Measurements from ENCODE around the gene PABPN1. TPM values are rescaled to one million over a fixed set of nuclear protein-coding genes. Genes with fewer than 3 reads are reported as not detected.

PABPN1 gene
- polyA plus RNA-seq, 1 experiment, result 119 TPM

DNA sequence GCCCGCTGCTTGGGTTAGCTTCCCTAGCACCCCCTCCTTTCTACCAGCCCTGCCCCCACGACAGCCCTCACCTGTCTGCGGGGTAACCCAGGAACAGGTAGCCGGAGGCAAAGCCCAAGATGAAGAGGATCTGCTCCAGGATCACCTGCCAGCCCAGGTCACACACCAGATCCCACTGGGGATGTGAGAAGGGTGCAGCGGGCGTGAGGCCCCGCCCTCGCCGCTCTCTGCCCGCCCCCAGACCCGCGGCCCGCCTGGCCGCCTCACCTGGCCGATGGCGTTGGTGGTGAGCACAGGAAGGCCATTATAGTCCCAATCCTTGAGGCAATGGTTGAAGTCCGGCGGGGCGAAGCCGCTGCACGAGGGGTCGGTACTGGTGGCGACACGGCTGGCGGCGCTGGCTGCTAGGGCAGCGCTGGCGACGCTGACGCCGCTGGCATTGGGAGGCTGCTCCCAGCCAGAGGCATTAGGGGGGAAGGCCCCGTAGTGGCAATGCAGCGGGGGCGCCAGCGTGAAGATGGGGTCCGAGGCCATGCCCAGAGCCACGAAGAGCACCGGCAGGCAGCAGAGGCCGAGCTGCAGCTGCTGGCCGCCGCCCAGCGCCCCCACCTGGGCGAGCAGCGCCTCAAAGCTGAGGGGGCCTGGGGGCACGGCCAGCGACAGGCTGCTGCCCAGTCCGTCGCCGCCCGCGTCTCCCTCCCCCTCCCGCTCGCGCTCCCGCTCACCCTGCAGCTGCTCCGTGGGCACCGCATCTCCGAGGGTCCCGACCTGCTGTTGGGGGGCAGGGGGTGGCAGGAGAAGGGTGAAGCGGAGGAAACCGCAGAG, 30.6 kb downstream of the PABPN1 start:
- TF ChIP-seq, protein P1, sequence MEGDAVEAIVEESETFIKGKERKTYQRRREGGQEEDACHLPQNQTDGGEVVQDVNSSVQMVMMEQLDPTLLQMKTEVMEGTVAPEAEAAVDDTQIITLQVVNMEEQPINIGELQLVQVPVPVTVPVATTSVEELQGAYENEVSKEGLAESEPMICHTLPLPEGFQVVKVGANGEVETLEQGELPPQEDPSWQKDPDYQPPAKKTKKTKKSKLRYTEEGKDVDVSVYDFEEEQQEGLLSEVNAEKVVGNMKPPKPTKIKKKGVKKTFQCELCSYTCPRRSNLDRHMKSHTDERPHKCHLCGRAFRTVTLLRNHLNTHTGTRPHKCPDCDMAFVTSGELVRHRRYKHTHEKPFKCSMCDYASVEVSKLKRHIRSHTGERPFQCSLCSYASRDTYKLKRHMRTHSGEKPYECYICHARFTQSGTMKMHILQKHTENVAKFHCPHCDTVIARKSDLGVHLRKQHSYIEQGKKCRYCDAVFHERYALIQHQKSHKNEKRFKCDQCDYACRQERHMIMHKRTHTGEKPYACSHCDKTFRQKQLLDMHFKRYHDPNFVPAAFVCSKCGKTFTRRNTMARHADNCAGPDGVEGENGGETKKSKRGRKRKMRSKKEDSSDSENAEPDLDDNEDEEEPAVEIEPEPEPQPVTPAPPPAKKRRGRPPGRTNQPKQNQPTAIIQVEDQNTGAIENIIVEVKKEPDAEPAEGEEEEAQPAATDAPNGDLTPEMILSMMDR (IDR thresholded peaks at IDR 0.05; ENCODE audit: insufficient read depth, low read depth, low read length), result no peak
- CTCF ChIA-PET, result interaction anchor here (0.7 to 1.9 kb wide), 4 partner anchors 18 to 30 kb away, joined by 3 to 15 read pairs (median 3); partner anchors contain the start of gene IL25
- peaks cover 1% of the 10 kb centered on the region; the same call in 1 of the 2 replicates for H3K27me3 ChIP-seq (ENCODE audit: control insufficient read depth, insufficient read depth, low read length)
- H3K36me3 ChIP-seq (ENCODE audit: control insufficient read depth, insufficient read depth, low read length), result no peaks in the 10 kb centered on the region
- H3K4me3 ChIP-seq (ENCODE audit: low read depth, low read length), result peak overlapping the region; percentile 74
- POLR2A ChIA-PET, result interaction anchor here (0.6 to 0.8 kb wide), 3 partner anchors 12 to 30 kb away, joined by 3 read pairs; no protein-coding TSS in a partner anchor
- no peak for DNase-seq (ENCODE audit: low read depth)

DNA sequence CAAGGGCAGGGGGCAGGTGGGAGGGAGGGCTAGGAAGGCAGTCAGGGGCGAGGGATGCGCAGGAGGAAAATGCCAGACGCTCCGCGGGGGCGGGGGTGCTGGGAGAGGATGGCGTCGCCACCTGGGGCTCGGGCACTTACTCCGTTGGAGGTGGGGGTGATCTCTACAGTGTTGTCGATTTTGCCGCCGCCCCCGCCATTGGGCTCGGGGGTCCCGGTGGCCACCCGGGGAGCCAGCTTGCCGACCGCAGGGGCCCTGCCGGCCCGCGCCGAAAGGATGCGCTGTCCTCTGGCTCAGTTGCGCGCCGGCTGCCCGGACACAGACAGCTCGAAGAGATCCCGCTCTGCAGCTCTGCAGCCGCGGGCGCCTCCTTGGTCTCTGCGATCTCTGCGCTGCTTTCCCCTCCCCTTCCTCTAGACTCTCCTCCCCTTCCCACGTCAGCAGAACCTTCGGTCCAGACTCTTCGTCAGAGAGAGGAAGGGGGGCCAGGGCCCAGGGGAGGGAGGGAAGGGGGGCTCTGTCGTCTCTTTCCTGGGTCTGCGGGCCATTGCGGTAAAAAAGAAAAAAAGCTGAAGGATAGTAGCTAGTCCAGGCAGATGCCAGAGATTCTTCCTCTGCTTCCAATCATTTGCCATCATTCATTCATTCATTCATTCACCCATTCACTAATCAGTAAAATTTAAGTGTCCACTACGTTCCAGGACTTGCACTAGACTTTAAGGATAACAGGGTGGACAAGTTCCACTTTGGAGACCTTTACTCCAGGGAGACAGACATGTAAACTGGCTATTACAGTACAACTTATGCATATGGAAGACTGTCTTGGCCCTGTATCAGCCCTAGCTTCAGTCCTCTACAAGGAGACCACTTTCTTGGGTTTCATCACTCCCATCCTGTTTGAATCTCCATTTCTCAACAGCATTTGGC, 31.5 kb downstream of the PABPN1 start, which contains the start of gene SLC22A17:
SLC22A17 (minus strand) TSS at position 382 of the 927 bp plus-strand sequence.
- Histone ChIP-seq H3K4me3 (ENCODE audit: low read depth, low read length) (peak within 1 kb of the TSS; percentile 74), H3K27me3 (ENCODE audit: control insufficient read depth, insufficient read depth, low read length) (peaks cover 1% of the 10 kb centered on the region; the same call in 1 of the 2 replicates), H3K36me3 (ENCODE audit: control insufficient read depth, insufficient read depth, low read length) (no peaks in the 10 kb centered on the region)
- peak; percentile 33 for DNase-seq (ENCODE audit: low read depth)
- TF ChIP-seq, protein P1 (IDR thresholded peaks at IDR 0.05; ENCODE audit: insufficient read depth, low read depth, low read length), result 0 out of 2 replicates have a peak, but pooled peaks have one; percentile 33
- ChIA-PET CTCF (interaction anchor here (0.5 to 1.9 kb wide), 7 partner anchors 15 to 384 kb away, joined by 3 to 15 read pairs (median 3); partner anchors contain the start of gene IL25), POLR2A (interaction anchor here (0.6 to 0.8 kb wide), 3 partner anchors 11 to 31 kb away, joined by 3 read pairs; no protein-coding TSS in a partner anchor)

DNA sequence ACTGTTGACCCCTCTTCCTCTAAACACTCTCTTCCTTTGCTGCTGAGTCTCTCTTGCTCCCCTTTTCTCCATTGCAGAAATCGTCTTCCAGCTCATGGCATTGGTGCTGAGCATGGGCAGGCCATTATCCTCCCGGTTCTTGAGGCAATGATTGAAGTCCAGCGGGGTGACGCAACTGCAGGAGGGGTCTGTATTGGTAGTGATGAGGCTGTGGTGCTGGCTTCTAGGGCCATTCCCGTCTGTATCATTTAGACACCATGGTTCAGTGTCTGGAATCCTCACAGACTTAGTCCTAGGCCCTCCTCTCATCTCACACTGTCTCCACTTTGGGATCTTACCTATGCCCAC, 32.1 kb downstream of the PABPN1 start:
- TF ChIP-seq, protein P1 (IDR thresholded peaks at IDR 0.05; ENCODE audit: insufficient read depth, low read depth, low read length), result no peak
- peaks cover 1% of the 10 kb centered on the region; the same call in 1 of the 2 replicates for H3K27me3 ChIP-seq (ENCODE audit: control insufficient read depth, insufficient read depth, low read length)
- ChIA-PET CTCF (interaction anchor here (0.7 to 1.9 kb wide), 6 partner anchors 10 to 33 kb away, joined by 3 to 15 read pairs (median 3); partner anchors contain the start of gene PABPN1), POLR2A (no interaction called here)
- no peaks in the 10 kb centered on the region for H3K36me3 ChIP-seq (ENCODE audit: control insufficient read depth, insufficient read depth, low read length)
- H3K4me3 ChIP-seq (ENCODE audit: low read depth, low read length), result no peak overlapping the region
- DNase-seq (ENCODE audit: low read depth), result no peak

DNA sequence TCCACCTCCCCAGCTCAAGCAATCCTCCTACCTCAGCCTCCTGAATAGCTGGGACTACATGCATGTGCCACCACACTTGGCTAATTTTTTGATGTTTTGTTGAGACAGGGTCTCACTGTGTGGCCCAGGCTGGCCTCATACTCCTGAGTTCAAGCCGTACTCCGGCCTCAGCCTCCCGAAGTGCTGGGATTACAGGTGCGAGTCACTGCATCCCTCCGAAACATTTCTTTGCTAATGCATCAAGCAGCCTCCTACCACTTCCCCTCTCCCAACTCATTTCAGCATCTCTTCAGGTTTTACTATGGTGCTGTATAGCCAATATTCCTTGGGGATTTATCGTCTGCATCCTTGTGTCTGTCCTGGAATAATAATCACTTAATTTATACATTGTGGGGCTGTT, 33.7 kb downstream of the PABPN1 start:
- TF ChIP-seq, protein P1 (IDR thresholded peaks at IDR 0.05; ENCODE audit: insufficient read depth, low read depth, low read length), result no peak
- CTCF ChIA-PET, result interaction anchor here (0.9 to 1.3 kb wide), 4 partner anchors 26 to 76 kb away, joined by 3 read pairs; partner anchors contain the start of gene PABPN1
- Histone ChIP-seq H3K36me3 (ENCODE audit: control insufficient read depth, insufficient read depth, low read length) (peaks cover 3% of the 10 kb centered on the region), H3K4me3 (ENCODE audit: low read depth, low read length) (no peak overlapping the region), H3K27me3 (ENCODE audit: control insufficient read depth, insufficient read depth, low read length) (peaks cover 1% of the 10 kb centered on the region; the same call in 1 of the 2 replicates)
- POLR2A ChIA-PET, result no interaction called here
- no peak for DNase-seq (ENCODE audit: low read depth)
